ENCODE data around the gene MIX23.

The MIX23 gene

DNA sequence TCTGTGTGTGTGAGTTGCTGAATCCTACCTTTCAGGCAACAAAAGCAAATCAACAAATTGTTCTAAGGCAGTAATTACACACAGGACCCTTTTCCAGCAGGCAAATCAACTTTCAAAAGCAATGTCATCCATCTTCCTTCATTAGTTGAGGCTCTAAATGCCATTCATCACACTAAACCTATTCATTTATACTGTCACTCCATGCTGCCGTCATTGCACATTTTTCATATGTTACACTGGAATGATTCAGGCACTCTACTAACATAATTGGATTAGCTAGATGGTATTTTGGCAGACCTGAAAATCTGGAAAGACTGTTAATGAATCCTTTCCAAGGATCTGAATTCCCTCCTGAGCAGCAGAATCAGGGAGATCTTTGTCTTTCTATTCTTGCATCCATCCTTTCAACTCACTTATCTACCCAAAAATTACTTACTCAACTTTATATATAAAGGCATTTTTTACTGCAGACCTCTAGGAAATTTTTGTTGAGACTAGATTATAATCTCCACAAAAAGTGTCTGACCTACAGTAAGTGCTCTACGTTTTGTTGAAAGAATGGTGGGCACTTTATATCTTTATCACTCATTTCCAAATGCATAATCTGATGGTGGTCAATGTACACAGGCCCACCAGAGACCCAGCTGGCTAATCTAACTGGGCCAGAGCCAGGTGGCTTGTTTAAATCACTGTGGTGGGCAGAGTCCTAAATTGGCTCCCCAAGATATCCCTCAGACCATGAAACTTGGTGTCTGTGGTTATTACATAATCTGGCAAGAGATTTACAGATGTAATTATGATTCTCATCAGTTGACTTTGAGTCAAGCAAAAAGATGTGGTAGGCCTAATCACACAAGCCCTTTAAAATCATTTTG lies 25.0 kb downstream of the MIX23 start:
- Histone ChIP-seq H3K4me3 (ENCODE audit: low read depth, low read length) (no peak overlapping the region), H3K9me3 (ENCODE audit: insufficient read depth, low read depth, low read length) (no peaks in the 10 kb centered on the region), H4K91ac (ENCODE audit: low read depth, low read length) (no peak overlapping the region), H3K14ac (ENCODE audit: low read length) (no peak overlapping the region), H2BK5ac (ENCODE audit: low read depth, low read length, poor library complexity) (no peak overlapping the region), H4K8ac (ENCODE audit: low read depth, low read length) (no peak overlapping the region), H4K12ac (ENCODE audit: low read depth, low read length) (no peak overlapping the region), H3K27ac (ENCODE audit: low read depth, low read length) (no peak overlapping the region), H3K79me2 (ENCODE audit: control insufficient read depth, insufficient read depth, low read length, poor library complexity) (no peaks in the 10 kb centered on the region), H2AK5ac (ENCODE audit: low read length) (no peak overlapping the region), H3K9ac (ENCODE audit: low read length) (no peak overlapping the region), H3K27me3 (ENCODE audit: insufficient read depth, low read length) (no peaks in the 10 kb centered on the region), H2BK120ac (ENCODE audit: insufficient read depth, low read length, poor library complexity) (no peak overlapping the region), H3K23ac (ENCODE audit: low read length) (no peak overlapping the region), H3K18ac (ENCODE audit: low read length) (no peak overlapping the region), H3K79me1 (ENCODE audit: low read length) (no peaks in the 10 kb centered on the region), H3K4me1 (ENCODE audit: control insufficient read depth in 1 of 2, insufficient read depth in 2 of 2, low read length in 2 of 2) (no peaks in the 10 kb centered on the region), H3K4ac (ENCODE audit: low read depth, low read length) (no peak overlapping the region), H2BK12ac (ENCODE audit: low read length) (no peak overlapping the region), H3K36me3 (ENCODE audit: control insufficient read depth in 1 of 2, insufficient read depth in 2 of 2, low read length in 2 of 2) (peaks cover 4 to 5% of the 10 kb centered on the region in 2 experiments), H3K4me2 (ENCODE audit: low read length) (no peak overlapping the region), H2AFZ (ENCODE audit: insufficient read depth, low read length, poor library complexity) (no peak overlapping the region)
- WGBS (ENCODE audit: extremely low coverage, insufficient coverage, insufficient read length) = no CpG with 5 or more reads among the region's 2 CpGs
- peak in 1 of 2 donors; percentile 82 for DNase-seq

DNA sequence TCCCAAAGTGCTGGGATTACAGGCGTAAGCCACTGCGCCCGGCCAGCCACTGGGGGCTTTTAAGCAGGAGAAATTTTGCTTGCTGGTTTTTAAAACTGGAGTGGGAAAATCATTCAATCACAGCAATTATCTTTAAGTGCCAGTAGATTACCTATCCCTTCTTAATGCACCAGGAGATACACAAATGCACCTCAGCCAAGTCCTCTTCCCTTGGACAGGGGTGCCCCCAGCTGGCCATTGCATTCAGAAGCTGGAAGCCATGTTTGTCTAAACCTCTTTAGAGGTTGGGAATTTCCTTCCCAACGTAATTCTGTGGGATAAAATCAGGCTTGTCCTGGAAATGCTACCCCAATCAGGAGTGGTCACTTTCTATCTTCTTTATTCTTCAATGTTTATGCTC lies 26.6 kb downstream of the MIX23 start:
- Histone ChIP-seq H2AFZ (ENCODE audit: insufficient read depth, low read length, poor library complexity) (no peak overlapping the region), H3K27ac (ENCODE audit: low read depth, low read length) (no peak overlapping the region), H3K18ac (ENCODE audit: low read length) (no peak overlapping the region), H4K12ac (ENCODE audit: low read depth, low read length) (no peak overlapping the region), H3K9me3 (ENCODE audit: insufficient read depth, low read depth, low read length) (no peaks in the 10 kb centered on the region), H3K79me1 (ENCODE audit: low read length) (no peaks in the 10 kb centered on the region), H2BK120ac (ENCODE audit: insufficient read depth, low read length, poor library complexity) (no peak overlapping the region), H3K4me3 (ENCODE audit: low read depth, low read length) (no peak overlapping the region), H3K9ac (ENCODE audit: low read length) (no peak overlapping the region), H2BK5ac (ENCODE audit: low read depth, low read length, poor library complexity) (no peak overlapping the region), H2AK5ac (ENCODE audit: low read length) (no peak overlapping the region), H3K4me1 (ENCODE audit: control insufficient read depth in 1 of 2, insufficient read depth in 2 of 2, low read length in 2 of 2) (no peaks in the 10 kb centered on the region), H3K27me3 (ENCODE audit: insufficient read depth, low read length) (no peaks in the 10 kb centered on the region), H3K4ac (ENCODE audit: low read depth, low read length) (no peak overlapping the region), H4K8ac (ENCODE audit: low read depth, low read length) (no peak overlapping the region), H3K36me3 (ENCODE audit: control insufficient read depth in 1 of 2, insufficient read depth in 2 of 2, low read length in 2 of 2) (peaks cover 0 to 2% of the 10 kb centered on the region in 2 experiments), H4K91ac (ENCODE audit: low read depth, low read length) (no peak overlapping the region), H2BK12ac (ENCODE audit: low read length) (no peak overlapping the region), H3K4me2 (ENCODE audit: low read length) (no peak overlapping the region), H3K14ac (ENCODE audit: low read length) (no peak overlapping the region), H3K23ac (ENCODE audit: low read length) (no peak overlapping the region), H3K79me2 (ENCODE audit: control insufficient read depth, insufficient read depth, low read length, poor library complexity) (no peaks in the 10 kb centered on the region)
- peak; percentile 49 to 61 for DNase-seq
- WGBS (ENCODE audit: extremely low coverage, insufficient coverage, insufficient read length) = no CpG with 5 or more reads among the region's 4 CpGs

DNA sequence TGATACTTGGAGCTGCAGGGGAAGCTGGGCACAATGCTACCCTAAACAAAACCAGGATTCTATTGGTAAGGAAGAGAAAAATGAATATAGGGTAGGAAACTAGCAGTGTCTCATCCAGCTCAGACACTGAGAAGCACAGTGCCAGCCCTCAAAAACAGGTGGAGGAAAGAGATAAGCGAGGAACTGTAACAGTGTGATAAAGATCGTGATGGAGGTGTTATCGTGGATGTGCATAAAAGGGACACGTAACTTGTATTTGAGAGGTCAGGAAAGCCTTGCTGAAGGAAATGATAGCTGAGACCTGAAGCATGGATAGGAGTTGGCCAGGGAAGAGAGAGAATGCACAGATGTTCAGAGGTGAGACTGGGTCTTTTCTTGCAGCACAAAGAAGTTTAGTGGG lies 27.4 kb downstream of the MIX23 start:
- DNase-seq = peak in 1 of 2 donors; percentile 47
- no peak overlapping the region for H2AFZ ChIP-seq (ENCODE audit: insufficient read depth, low read length, poor library complexity)
- no peak overlapping the region for H2BK5ac ChIP-seq (ENCODE audit: low read depth, low read length, poor library complexity)
- H3K9ac ChIP-seq (ENCODE audit: low read length) = no peak overlapping the region
- H4K91ac ChIP-seq (ENCODE audit: low read depth, low read length) = no peak overlapping the region
- no peak overlapping the region for H4K12ac ChIP-seq (ENCODE audit: low read depth, low read length)
- no peaks in the 10 kb centered on the region for H3K27me3 ChIP-seq (ENCODE audit: insufficient read depth, low read length)
- no peak overlapping the region for H3K4ac ChIP-seq (ENCODE audit: low read depth, low read length)
- H3K4me2 ChIP-seq (ENCODE audit: low read length) = no peak overlapping the region
- no peak overlapping the region for H2BK12ac ChIP-seq (ENCODE audit: low read length)
- no peak overlapping the region for H4K8ac ChIP-seq (ENCODE audit: low read depth, low read length)
- no peaks in the 10 kb centered on the region for H3K4me1 ChIP-seq (ENCODE audit: control insufficient read depth in 1 of 2, insufficient read depth in 2 of 2, low read length in 2 of 2)
- no peak overlapping the region for H3K23ac ChIP-seq (ENCODE audit: low read length)
- no peaks in the 10 kb centered on the region for H3K79me2 ChIP-seq (ENCODE audit: control insufficient read depth, insufficient read depth, low read length, poor library complexity)
- peaks cover 0 to 2% of the 10 kb centered on the region in 2 experiments for H3K36me3 ChIP-seq (ENCODE audit: control insufficient read depth in 1 of 2, insufficient read depth in 2 of 2, low read length in 2 of 2)
- H3K79me1 ChIP-seq (ENCODE audit: low read length) = no peaks in the 10 kb centered on the region
- WGBS (ENCODE audit: extremely low coverage, insufficient coverage, insufficient read length) = 90% methylated on average over 4 of the region's 4 CpGs
- H2AK5ac ChIP-seq (ENCODE audit: low read length) = no peak overlapping the region
- no peak overlapping the region for H2BK120ac ChIP-seq (ENCODE audit: insufficient read depth, low read length, poor library complexity)
- no peak overlapping the region for H3K4me3 ChIP-seq (ENCODE audit: low read depth, low read length)
- H3K14ac ChIP-seq (ENCODE audit: low read length) = no peak overlapping the region
- H3K9me3 ChIP-seq (ENCODE audit: insufficient read depth, low read depth, low read length) = no peaks in the 10 kb centered on the region
- no peak overlapping the region for H3K27ac ChIP-seq (ENCODE audit: low read depth, low read length)
- H3K18ac ChIP-seq (ENCODE audit: low read length) = no peak overlapping the region

DNA sequence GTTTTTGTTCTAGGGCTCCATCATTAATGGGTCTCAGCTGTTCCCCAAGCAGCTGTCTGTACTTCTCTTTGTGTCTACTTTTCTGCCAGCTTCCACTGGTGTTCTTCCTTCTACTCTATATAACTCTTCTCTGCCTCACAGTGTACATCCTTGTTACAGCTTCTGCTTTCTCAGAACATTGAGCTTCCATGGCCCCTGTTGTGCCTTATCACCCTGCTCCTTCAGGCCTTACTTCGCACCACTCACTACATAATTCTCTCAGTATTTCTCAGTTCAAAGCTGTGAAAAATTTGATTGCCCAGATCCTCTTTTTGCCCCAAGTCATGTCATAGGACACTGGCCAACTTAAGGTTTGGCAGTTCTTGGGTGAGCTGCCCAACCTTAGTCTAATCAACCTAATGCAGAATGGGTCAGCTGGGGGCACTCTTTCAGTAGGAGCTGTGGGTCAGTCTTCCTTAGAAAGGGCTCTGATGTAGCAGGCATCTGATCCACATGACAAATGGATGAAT lies 29.1 kb downstream of the MIX23 start:
- Histone ChIP-seq H3K79me1 (ENCODE audit: low read length) (no peaks in the 10 kb centered on the region), H3K4me3 (ENCODE audit: low read depth, low read length) (no peak overlapping the region), H3K4ac (ENCODE audit: low read depth, low read length) (no peak overlapping the region), H3K4me2 (ENCODE audit: low read length) (no peak overlapping the region), H4K8ac (ENCODE audit: low read depth, low read length) (no peak overlapping the region), H3K36me3 (ENCODE audit: control insufficient read depth in 1 of 2, insufficient read depth in 2 of 2, low read length in 2 of 2) (peaks cover 0 to 2% of the 10 kb centered on the region in 2 experiments), H3K9me3 (ENCODE audit: insufficient read depth, low read depth, low read length) (no peaks in the 10 kb centered on the region), H3K79me2 (ENCODE audit: control insufficient read depth, insufficient read depth, low read length, poor library complexity) (no peaks in the 10 kb centered on the region), H3K27ac (ENCODE audit: low read depth, low read length) (no peak overlapping the region), H2BK5ac (ENCODE audit: low read depth, low read length, poor library complexity) (no peak overlapping the region), H3K4me1 (ENCODE audit: control insufficient read depth in 1 of 2, insufficient read depth in 2 of 2, low read length in 2 of 2) (no peaks in the 10 kb centered on the region), H2AFZ (ENCODE audit: insufficient read depth, low read length, poor library complexity) (no peak overlapping the region), H3K27me3 (ENCODE audit: insufficient read depth, low read length) (no peaks in the 10 kb centered on the region), H2BK120ac (ENCODE audit: insufficient read depth, low read length, poor library complexity) (no peak overlapping the region), H3K18ac (ENCODE audit: low read length) (no peak overlapping the region), H3K14ac (ENCODE audit: low read length) (no peak overlapping the region), H2BK12ac (ENCODE audit: low read length) (no peak overlapping the region), H3K23ac (ENCODE audit: low read length) (no peak overlapping the region), H4K12ac (ENCODE audit: low read depth, low read length) (no peak overlapping the region), H4K91ac (ENCODE audit: low read depth, low read length) (no peak overlapping the region), H2AK5ac (ENCODE audit: low read length) (no peak overlapping the region), H3K9ac (ENCODE audit: low read length) (no peak overlapping the region)
- WGBS (ENCODE audit: extremely low coverage, insufficient coverage, insufficient read length) = no CpG with 5 or more reads among the region's 1 CpG
- no peak for DNase-seq
